NCI-H2029 (cell line): ENCODE measurements around the gene KCNK18.
"Not testable (repeated sequence)": the region's sequence is repeated elsewhere in the genome, so short reads cannot be mapped to it uniquely, and the experiment has no call there.

Source experiments
- DNase-seq: peaks from one replicate; lab custom pipeline; 2025; lab: John Stamatoyannopoulos, UW

KCNK18 gene

DNA sequence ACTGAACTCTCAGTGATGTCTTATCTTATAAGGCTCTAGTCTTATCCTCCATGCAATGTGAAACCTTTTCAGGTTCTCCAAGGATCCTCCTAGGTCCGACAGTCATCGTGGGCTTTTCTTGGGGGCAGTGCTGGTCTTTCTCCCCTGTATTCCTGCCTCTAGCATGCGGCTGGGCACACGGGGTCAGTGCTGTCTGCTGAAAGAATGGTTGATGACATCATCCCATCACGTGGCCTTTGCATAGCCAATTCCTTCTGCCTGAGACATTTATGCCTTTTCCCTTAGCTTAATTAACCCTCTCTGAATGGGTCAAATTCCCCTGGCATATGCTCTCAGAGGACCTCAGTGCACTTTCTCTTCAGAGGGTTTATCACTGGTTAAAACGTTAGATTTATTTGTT lies 27.0 kb upstream of the KCNK18 start:
- DNase-seq, result no peak

DNA sequence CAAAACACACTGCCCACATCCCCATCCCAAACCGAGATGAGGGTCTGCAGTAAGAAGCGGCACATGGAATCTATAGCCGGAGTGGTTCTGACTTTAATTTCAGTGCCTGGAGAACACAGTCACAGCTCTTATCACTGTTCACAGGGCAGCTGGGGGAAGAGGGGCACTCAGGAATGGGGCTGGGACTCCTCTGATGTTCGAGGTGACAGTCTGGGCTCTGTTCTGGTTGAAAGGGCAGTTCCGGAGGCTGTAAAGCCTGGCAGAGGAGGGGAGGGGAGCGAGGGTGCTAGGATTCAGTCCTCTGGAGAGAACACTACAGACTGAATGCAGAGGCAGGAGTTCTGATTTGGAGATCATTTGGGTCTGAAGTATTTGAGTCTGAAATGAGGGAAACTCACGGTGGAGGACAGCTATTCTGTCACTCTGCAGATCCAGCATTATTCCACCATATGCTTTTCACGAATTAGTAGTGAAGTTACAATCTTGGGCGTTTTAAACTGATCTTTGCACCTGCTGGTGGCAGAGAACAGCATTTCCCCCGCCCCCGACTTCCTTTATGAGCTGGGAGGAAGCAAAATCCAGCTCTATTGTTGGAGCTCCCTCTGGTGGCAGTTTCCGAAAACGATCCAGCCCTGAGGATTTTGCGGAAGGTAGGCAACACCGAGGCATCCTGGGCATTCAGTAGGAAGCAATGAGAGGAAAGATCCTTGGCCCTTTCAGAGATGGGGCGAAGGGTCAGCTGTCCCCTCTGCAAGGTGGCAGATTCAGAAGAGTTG lies 22.7 kb upstream of the KCNK18 start:
- DNase-seq, result peak; percentile 17

DNA sequence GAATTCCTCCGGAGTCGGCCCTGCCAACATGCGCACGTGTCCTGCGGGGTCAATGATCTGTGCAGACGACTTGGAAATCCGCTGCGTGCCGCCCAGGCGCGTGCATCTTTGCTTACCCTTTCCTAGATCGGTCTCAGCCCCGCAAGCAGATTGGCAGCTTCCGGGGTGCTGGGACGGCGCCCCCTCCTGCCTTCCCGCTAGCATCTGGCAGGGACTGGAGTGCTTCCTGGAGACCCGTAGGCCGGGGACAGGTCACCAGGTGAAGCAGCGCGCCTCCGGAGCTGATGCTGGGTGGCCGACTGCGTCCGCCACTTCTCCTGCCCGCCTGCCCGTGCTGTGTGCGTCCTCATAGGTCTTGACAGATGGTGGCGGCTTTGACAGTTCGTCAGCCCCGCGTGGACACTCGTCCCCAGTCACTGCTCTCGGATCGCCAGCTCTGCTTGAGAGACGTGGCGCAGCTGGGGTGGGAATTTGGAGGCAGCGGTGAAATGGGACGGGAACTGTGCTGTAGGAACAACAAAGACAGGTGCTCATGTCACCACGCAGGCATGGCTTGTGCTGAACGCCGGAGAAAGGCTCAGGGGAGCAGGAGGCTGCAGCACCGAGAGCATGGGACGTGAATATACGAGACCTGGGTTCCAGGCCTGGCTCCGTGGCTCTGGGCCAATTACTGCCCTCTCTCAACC lies 21.9 kb upstream of the KCNK18 start:
- DNase-seq, result no peak

DNA sequence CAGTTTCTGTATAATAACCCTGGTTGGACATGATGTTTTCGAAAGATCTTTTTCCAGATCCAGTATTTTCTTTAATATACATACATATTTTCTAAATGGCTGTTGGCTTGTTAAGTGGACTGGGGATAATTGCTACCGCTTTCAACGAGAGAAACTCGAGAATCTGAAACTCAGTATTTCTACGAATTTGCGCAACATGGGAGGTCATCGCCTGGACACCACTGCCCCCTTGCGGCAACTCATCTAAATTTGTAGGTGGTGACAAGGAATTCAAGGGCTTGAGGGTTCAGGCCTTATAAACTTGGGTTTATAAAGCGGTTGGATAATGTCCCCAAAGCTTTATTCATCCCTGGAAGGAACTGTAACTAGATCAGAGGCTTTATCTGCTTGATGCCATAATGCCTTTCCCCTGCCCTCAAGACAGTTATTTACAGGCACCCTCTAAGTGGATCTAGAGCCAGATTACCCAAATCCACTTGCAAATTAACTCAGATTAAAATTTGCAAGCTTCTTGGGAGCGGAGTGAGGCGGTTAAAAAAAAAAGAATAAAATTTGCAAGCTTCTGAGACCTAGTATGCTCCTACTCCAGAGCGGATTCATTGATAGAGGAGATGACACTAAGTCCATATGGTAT lies 21.3 kb upstream of the KCNK18 start:
- DNase-seq, result peak; percentile 13

DNA sequence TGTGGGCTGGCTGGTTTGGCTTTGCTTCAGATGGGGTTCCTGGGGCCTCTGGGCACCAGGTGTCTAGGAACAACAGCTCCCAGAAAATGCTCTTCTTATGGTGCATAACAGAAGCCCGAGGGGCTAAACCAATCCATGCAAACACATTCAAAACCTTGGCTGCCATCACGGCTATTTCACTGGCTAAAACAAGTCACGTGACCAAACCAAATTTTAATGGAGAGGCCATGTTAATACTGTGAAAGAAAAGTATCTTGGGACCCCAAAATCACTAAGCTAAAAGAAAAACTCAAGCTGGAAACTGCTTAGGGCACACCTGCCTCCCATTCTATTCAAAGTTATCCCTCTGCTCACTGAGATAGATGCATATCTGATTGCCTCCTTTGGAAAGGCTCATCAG lies 19.1 kb upstream of the KCNK18 start:
- no peak for DNase-seq

DNA sequence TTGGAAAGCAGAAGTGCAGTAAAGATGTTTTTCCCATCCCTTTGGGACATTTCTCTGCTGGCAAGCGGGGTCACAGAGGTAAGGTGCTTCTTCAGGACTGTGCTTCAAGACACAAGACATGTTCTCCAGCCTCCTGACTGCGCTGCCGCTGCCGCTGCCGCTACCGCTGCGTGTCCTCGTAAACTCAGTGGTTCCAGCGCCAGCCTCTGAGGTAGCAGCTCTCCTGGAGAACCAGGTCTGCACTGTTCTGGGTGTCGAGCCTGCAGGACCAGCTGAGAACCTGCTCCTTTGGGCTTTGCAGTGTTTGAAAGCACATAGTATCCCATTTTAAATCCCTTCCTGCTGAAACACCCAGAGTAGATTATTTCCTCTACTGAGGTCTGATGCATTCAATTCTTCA lies 13.0 kb upstream of the KCNK18 start:
- no peak for DNase-seq

DNA sequence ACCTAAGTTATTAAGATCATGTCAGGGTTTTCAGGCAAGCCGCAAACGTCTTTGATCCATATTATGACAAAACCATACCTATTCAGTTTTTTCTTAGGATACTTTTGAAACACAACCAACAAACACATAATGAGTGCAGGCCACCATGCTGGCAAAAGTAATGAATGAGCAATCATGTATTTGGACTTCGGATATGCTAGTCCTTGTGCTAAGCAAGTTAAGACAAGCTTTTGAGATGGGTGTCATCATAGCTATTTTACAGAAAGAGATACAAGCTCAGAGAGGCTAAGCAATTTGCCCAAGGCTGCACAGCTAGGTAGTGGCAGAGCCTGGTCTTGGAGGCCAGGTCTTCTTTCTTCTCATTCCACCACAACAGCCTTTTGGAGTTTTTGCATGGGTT lies 12.5 kb upstream of the KCNK18 start:
- no peak for DNase-seq

DNA sequence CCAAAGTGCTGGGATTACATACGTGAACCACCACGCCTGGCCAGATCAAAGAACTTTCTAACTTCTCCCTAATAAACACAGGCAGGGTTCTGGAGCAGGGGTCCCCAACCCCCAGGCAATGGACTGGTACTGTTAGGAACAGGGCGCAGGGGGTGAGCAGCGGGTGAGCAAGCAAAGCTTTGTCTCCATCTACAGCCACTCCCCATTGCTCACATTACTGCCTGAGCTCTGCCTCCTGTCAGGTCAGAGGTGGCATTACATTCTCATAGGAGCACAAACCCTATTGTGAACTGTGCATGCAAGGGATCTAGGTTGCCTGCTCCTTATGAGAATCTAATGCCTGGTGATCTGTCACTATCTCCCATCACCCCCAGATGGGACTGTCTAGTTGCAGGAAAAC lies 11.5 kb upstream of the KCNK18 start:
- DNase-seq, result not testable (repeated sequence)

DNA sequence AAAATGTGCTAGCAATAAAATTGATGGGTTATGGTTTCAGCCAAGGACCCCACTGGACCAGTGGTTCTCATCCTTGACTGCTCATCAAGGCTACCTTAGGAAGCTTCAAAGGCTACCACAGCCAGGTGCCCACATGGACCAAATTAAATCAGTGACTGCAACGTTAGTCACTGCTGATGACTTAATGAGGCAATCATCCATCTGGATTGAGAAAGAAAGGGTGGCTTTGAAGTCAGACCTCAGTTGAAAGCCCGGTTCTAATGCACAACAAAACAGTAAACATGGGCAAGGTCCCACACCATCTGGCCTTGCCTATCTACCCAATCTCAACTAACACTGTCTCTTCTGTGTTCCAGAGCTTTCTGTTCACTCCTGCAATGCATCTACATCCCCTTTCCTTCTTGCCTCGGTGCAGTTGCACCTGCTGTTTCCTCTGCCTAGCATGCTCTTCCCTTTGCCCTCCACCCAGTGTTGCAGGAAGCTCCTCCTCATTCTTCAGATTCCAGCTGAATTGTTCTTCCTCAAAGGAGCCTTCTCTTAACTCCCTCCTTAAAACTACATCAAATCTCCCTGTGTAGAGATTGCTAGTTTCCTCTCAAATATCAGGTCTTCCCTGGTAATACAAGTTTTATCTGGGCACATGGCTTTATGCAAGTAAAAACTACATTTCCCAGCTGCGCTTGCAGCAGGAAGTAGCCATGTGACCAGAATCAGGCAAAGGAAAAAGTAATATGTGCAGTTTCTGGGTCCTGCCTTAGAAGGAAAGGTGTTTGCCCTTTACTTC lies 10.3 kb upstream of the KCNK18 start:
- no peak for DNase-seq

DNA sequence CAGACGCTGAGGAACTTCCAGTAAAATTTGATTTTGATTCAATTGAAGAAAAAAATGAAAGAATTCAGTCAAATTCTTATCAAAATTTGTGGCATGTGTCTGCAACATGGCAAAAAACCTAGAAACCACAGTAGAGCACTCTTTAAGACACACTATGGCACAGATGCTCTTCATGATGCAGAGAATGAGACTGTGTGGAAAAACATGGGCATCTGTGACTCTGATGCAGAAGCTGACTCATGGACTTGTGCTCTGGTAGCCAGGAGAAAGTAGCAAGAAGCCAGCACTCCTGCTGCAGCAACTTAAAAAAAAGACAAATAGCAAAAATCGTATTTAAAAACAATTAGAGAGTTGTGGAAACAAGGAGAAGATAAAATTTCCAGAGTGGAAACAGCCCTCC lies 8.9 kb upstream of the KCNK18 start:
- no peak for DNase-seq

DNA sequence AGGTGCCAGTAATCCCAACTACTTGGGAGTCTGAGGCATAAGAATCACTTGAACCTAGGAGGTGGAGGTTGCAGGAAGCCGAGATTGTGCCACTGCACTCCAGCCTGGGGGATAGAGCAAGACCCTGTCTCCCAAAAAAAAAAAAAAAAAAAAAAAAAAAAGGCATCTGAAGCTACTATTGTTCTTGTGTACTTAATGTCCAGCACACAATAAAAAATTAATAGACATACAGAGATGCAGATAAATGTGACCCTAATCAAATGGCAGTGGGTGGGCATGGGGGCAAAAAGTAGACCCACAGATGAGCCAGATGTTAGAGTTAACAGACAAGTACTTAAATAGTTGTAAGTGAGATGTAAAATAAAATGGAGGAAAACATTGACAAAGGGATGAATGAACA lies 7.7 kb upstream of the KCNK18 start:
- no peak for DNase-seq

DNA sequence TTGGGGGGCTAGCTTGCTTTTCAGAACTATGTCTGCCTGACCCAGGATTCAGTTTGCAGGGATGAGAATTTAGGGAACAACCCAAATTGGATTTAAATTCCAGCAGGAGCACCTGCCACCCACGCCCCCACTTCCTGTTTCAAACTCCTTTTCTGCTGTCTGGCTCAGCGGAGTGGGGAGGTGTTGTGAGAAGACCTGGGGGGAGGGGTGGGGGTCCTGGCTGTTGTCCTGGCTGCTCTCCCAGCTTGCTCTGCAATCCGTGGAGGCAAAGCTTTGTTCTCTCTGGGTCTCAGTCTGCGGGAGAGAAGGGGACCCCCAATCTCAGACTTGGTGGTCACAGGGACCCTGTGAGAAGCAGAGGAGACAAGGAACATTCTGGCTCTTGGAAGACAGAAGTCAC lies 799 bp downstream of the KCNK18 start:
- no peak for DNase-seq

DNA sequence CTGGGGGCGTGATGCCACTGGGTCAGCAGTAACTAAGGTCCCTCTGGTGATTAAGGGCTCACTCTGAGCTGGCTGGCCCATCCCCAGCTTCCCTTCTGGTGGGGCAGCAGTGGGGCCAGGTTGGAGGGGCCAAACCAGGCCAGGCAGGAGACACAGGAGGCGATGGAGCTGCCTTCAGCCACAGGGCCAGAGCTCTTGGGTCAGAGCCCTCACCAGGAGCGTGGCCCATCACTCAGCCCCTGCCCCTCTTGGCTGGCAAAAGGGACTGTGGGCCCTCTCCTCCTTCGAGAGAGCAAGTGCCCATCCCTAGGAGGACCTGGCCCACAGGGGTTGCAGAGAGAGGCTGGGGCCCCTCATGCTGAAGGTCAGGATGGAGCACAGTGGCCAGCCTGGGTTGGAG lies 4.5 kb downstream of the KCNK18 start:
- no peak for DNase-seq

DNA sequence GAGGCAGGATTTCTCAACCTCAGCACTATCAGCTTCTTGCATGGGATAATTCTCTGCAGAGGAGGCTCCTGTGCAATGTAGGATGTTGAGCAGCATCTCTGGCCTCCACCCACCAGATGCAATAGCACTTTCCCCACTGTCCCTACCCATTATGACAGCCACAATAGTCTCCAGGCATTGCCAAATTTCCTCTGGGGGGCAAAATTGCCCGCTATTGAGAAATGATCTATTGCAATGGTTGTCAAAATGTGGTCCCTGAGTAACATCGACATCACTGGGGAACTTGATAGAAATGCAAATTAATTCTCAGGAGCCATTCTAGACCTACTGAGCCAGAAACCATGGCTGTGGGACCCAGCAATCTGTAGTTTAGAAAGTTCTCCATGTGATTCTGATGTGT lies 7.0 kb downstream of the KCNK18 start:
- no peak for DNase-seq

DNA sequence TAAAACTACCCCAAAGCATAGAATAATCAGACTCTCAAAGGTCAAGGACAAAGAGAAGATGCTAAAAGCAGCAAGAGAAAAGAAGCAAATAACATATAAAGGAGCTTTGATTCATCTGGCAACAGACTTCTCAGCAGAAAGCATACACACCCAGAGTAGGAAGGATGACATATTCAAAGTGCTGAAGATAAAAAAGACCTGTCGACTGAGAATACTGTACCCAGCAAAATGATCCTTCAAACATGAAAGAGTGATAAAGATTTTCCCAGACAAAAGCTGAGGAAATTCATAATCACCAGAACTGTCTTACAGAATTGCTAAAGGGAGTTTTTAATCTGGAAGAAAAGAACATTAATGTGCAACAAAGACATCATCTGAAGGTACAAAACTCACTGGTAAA lies 14.9 kb downstream of the KCNK18 start:
- no peak for DNase-seq

DNA sequence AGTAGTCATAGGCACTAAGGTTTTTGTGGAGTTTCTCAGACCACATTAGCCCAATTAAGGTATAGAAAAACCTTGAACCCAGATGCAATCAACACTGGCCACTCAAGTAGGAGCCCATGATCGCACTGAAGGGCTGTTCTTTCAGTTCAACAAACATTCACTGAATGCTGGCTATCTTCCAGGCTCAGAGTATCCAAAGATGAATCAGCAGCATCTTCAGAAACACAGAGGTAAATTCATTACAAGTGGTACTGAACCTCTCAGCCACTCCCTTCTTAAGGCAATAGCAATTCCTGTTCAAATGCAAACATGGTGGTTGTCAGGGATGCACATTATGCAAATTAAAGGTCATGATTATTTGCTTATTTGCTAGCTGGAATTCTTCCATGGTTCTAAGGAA lies 17.1 kb downstream of the KCNK18 start:
- no peak for DNase-seq

DNA sequence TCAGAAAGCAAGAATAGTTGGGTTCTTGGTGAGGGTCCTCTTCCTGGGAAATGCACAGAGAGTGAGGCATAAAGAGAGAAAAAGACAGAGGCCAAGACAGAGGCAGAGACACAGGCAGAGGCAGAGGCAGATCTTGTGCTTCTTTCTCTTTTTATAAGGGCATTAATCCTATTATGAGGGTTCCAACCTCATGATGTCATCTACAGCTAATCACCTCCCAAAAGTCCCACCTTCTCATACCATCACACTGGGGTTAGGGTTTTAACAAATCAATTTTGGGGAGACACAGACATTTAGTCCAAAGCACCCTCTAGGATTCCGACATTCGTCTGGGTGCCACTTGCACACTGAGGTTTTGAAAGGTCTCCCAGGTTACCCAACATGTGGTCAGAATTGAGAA lies 17.8 kb downstream of the KCNK18 start:
- no peak for DNase-seq

DNA sequence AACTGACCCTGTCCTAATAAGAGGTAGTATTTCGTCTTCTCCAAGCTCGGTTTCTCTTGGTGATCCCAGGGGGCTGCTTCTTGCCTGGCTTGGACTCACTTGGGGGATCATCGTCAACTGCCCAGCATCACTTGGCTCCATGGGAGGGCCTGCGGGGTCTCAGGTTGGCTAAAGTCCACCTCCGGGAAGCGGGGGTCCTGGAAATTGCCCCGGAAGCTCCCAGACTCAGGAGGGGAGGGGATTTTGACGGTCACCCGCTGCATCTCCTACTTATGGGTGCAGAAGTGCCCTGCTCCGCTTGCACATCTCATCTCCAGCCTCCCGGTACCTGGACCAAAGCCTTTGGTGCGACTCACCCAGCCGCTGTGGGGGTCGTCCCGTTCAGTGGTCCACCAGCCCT lies 18.7 kb downstream of the KCNK18 start:
- DNase-seq, result no peak

DNA sequence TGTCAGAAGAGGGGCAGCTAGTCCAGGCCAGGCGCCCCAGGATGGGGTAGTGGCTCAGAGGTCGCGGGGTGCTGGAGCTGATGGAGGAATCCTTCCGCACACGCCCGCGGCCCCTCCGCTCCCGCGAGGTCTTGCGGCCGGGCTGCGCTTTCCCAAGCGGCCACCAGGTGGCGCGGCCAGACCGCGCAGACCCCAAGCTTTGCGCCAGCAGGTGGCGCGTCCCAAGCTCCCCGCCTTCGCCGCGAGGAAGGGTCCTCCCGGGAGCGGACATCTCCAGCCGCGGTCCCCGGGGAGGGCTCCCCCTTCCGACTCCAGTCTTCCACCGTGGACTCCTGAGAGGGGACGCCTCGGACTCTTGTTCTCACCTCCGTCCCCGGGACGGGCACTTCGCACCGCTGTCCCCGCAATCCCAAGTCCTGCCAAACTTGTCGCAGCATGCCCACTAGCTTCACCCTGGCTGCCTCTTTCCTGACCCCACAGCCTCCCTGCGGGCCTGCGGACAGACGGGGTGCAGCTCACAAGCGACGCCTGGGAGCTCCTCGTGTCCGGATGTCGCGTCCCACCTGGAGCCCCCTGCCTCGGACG lies 19.4 kb downstream of the KCNK18 start:
- DNase-seq, result no peak

DNA sequence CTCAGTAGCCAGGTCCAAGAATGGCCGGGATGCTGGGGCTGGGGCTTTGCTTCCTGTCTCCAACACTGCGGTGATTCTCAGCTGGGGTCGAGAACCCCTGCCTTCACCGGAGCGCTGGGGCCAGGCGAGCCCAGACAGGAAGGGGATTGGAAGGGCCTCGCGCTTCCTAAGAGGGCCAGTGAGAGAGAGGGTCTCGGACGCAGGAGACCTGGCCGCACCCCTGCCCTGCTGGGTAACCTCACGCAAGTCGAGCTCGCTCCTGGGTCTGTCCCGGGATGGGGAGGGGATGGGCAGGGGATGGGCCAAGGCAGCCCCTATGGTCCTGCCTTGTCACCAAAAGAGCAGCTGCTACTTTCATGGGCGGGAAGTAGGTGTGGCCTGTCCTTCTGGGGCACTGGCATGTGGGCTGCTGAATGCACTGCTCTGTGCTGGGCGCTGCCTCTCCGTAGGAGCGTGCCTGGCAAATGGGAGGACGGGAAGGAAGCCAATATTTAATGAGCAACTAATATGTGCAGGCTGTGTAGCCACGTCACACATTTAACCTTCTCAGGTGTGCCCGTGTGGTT lies 20.0 kb downstream of the KCNK18 start:
- DNase-seq, result no peak

DNA sequence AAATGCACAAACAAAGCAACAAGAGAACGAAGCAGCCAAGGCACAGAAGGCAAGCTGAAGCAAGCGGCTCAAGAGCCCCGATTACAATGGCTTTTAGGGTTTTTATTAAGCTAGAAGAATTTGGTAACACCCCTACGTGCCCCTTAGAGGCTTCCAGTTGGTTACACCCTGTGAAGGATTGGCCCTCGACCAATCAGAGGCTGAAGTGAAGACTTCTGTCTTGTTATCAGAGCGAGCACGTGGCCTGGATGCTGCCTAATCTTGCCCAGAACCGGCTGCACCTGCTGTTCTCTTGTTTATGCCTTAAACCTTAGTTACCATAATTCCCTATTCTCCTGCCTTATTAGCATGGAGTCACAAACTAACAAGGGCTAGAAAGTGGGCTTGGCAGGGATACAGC lies 21.4 kb downstream of the KCNK18 start:
- DNase-seq, result no peak

DNA sequence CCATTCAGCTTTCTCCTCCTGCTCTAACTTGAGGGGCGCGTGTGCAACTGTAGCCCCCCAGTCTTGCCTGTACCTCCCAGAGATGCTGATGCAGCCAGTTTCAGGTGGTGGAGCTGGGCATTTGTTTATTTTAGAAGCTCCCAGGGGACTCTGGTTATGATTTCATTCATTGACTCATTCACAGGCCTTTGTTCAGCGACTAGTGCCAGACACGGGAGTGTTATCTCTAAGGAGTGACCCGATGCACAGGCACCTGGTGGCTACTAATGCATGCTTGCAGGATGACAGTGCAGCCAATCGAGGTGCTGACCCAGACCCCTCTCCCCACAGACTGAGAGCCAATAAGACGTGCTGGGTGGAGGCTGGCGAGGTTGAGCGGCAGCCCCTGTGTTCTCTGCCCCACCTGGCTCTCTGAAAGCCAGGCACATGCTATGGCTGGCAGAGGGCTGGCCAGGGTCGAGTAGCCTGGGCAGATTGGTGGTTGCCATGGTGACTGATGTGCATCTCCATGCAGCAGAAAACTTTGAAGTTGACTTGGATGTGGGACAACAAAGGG lies 23.9 kb downstream of the KCNK18 start:
- DNase-seq, result no peak
